ENCODE results near the gene ADAMTS12.

ADAMTS12 gene

GRCh38 chr5:33509036-33509435, 382.8 kb downstream of the ADAMTS12 start:
- DNase-seq = no peak

DNA sequence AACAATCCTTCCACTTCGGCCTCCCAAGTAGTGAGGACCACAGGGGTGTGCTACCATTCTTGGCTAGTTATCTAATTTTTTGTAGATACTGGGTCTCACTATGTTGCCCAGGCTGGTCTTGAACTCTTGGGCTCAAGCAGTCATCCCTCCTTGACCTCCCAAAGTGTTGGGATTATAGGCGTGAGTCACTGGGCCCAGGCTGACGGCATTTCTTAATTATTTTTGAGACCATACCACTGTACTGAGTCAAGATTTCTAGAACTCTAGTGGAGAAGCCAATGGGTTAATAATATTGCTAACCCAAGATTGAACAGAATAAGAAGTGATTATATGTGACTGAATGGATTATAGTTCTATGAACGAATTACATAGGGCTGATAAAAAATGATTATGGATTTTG, 384.4 kb downstream of the ADAMTS12 start:
- DNase-seq = no peak

DNA sequence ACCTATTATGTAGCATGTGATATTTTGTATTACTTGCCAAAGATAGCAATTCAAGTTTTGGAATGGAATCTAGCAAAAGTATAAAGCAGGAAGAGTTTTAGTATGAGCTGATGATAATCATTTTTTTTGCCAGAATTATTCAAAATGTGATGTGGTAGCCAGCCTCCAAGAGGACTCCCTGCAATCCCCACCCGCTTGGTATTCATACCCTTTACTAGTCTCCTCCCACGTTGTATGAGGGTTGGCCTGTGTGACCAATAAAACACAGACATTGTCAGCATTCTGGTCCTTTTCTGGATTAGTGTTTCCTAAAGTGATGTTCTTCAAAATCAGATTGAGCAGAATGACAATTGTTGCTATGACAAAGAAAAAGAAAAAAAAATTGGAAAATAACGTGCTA, 387.2 kb downstream of the ADAMTS12 start:
- DNase-seq = no peak

- DNase-seq = no peak
Observed at GRCh38 chr5:33501899-33502298, 389.9 kb downstream of the ADAMTS12 start.

DNA sequence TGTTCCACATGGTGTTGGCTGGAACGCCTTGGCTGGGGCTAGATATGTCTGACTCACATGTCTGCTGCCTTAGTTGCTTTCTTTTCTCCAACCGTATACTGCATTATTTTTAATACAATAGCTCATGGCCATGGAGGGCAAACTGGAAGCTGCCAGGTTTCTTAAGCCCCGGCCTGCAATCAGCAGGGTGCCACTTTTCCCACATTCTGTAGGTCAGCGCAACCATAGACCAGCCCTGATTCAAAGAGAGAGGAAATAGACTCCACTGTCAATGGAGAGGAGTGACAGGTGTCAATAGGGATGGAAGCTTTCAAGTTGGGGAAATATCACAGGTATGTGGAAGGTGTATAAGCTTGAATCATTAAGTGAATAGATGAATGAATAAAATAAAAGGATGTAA, 390.5 kb downstream of the ADAMTS12 start:
- DNase-seq = no peak

DNA sequence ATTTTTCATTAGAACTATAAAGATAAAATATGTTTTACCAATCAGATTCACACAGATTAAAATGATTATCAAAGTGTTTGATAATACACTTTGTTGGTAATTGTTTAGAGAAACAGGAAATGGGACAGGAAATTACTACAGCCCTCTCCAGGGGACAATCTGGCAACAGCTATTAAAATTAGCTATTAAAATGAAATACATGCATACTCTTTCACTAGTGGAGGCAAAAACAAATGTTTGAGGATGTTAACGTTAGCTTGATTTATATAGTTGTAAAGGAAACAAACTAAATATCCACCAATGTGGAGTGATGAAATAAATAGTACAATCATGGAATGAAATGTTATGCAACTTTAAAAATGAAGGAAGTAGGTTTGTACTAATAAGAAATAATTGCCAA, 397.3 kb downstream of the ADAMTS12 start:
- DNase-seq = no peak

GRCh38 chr5:33491941-33492340, 399.8 kb downstream of the ADAMTS12 start:
- DNase-seq = no peak

- no peak for DNase-seq
Observed at GRCh38 chr5:33490071-33490665, 401.6 kb downstream of the ADAMTS12 start.

- no peak for DNase-seq
Observed at GRCh38 chr5:33489481-33490067, 402.2 kb downstream of the ADAMTS12 start.

DNA sequence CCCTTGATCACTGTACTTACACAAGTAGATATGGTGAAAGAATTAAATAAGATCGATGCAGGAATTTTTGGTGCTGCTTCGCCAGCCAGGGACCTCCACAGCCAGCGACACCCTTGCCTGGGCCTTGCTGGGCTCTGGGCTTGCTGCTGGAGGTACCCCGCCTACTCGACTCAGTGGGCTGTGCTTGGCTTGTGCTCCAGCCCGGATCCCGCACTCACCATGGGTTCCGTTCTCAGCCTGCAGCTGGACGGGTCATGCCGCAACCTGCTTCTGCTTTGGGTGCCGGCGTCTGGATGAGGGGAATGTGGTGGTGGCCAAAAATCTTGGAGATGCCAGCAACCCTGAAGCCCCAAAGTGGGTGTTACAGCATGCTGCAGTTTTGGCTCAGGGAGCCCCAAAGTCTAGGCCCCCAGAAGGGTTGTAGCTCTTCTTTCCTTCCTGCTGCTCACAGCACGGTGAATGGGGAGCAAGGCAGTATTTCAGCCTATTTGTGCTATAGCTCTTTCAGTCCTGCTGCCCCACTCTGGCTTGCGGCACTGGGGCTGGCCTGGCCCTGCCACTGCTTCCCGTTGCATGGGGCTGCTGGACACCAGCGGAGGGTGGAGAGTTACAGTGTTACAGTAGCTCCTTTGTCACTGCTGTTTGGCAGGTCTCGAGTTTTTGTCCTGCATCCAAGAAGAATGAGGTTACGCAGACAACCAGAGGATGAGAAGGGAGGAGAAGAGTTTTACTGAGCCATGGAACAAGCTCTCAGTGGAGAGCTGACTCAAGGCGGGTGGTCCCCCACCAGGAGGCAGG, 403.0 kb downstream of the ADAMTS12 start:
- no peak for DNase-seq

DNA sequence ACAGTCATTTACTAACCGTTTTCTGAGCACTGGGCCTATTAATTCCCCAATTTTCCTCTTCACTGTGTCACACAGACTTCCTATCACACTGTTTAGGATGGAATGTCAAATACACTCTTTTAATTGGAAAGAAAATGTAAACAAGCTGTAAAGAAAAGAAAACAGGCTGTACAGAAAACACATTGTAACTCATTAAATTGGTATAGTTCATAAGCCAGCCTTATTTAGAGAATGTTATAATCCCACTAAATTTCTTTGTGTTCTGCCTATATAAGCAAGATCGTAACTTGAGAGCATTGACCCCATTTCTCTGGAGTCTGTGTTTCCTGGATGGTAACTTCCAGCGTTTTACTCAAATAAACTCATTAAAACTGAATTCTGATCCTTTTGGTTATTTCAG, 404.6 kb downstream of the ADAMTS12 start:
- DNase-seq = no peak

GRCh38 chr5:33482335-33482734, 409.5 kb downstream of the ADAMTS12 start:
- no peak for DNase-seq

DNA sequence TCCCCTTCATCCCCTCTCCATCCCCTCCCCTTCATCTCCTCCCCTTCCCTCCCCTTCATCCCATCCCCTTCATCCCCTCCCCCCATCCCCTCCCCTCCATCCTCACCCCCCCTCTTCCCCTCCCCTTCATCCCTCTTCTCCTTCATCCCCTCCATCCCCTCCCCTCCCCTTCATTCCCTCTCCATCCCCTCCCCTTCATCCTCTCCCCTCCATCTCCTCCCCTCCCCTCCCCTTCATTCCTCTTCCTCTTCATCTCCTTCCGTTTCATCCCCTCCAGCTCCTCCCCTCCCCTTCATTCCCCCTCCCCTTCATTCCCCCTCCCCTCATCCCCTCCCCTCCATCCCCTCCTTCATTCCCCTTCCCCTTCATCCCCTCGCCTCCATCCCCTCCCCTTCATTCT, 410.9 kb downstream of the ADAMTS12 start:
- DNase-seq = no peak

- DNase-seq = no peak
Observed at GRCh38 chr5:33479311-33479710, 412.5 kb downstream of the ADAMTS12 start.

DNA sequence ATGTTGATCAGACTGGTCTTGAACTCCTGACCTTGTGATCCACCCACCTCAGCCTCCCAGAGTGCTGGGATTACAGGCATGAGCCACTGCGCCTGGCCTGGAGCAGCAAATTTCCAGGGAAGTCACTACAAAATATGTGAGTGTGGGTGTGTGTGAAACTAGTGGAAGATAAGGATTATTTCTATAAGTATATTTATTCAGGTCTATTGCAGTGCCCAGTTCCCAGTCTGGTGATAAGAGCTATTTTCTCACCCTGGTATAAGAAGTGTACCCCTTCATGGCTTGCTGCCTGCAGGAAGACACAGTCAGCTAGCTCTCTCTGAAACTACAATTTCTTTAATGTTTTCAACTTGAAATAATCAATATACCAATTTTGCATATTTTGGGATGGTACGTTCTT, 414.0 kb downstream of the ADAMTS12 start:
- no peak for DNase-seq

- no peak for DNase-seq
Observed at GRCh38 chr5:33476992-33477391, 414.8 kb downstream of the ADAMTS12 start.

- no peak for DNase-seq
Observed at GRCh38 chr5:33475706-33476105, 416.1 kb downstream of the ADAMTS12 start.

DNA sequence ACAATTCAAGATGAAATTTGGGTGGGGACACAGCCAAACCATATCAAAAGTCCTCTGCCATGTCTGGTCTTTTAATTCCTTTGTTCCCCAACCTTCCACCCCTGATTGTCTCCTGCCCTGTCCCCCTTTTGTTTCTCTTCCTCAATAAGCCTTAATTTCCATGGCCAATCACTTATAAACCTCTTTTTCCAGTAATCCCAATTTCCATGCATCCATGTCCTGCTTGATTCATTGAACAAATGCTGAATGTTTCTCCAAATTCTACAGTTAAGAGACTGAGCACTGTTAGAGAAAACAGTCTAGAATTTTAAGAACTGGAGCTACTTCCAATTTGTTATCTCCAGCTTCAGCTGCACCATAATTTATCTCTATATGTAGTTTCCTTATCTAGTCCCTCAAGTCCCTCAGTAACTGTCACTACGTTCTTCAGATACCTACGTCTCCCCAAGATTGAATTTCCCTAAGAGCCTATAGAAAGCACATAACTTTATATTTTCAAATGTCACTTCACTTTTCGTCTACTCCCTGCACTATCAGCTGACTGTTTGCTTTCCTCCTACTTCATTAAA, 416.8 kb downstream of the ADAMTS12 start:
- DNase-seq = no peak

- DNase-seq = no peak
Observed at GRCh38 chr5:33474004-33474403, 417.8 kb downstream of the ADAMTS12 start.
